Fibroblast of the aortic adventitia (primary cell): ENCODE measurements around the gene FER1L5. TPM values are rescaled to one million over a fixed set of nuclear protein-coding genes. Genes with fewer than 3 reads are reported as not detected.

Experiments used
- DNase-seq: peaks from one replicate; pipeline ENCODE4 v3.0.0-alpha.2; 2010; ENCODE audit warnings: low read depth
- H3K4me3 ChIP-seq: 2 replicates; pipeline ENCODE4 v1.5.1; 2011; ENCODE audit warnings: low read depth, mild to moderate bottlenecking, control low read depth, low read length, moderate library complexity
- CTCF ChIP-seq: IDR thresholded peaks from 2 replicates; pipeline ENCODE4 v1.5.1; 2011; ENCODE audit warnings: mild to moderate bottlenecking, low read length, control low read depth, inconsistent platforms; ENCODE audit not compliant: insufficient read depth
- total RNA-seq: library from RNA; depleted of rRNA; stranded (reverse); fragments of >200 nt; gene quantifications from 2 replicates; pipeline ENCODE4 v1.2.3, GENCODE V29; 2012; ENCODE audit warnings: low replicate concordance

FER1L5 gene
- total RNA-seq, 1 donor, result 0.18 TPM

- peak; percentile 11 for DNase-seq
- no peak overlapping the region for H3K4me3 ChIP-seq
- TF ChIP-seq CTCF, result no peak
Measured at GRCh38 chr2:96685577-96686459, 43.3 kb downstream of the FER1L5 start.

GRCh38 chr2:96687266-96687665 is 44.7 kb downstream of the FER1L5 start:
- TF ChIP-seq CTCF, result no peak
- no peak for DNase-seq
- H3K4me3 ChIP-seq, result no peak overlapping the region

- H3K4me3 ChIP-seq, result no peak overlapping the region
- DNase-seq, result no peak
- TF ChIP-seq CTCF, result no peak
Measured at GRCh38 chr2:96687711-96688640, 45.4 kb downstream of the FER1L5 start.

- TF ChIP-seq CTCF, result no peak
- no peak overlapping the region for H3K4me3 ChIP-seq
- DNase-seq, result no peak
Measured at GRCh38 chr2:96688649-96689430, 46.3 kb downstream of the FER1L5 start.

- no peak for TF ChIP-seq CTCF
- DNase-seq, result no peak
Measured at GRCh38 chr2:96689431-96689991, 46.9 kb downstream of the FER1L5 start.

More at GRCh38 chr2:96689431-96689991, 46.9 kb downstream of the FER1L5 start:
- no peak overlapping the region for H3K4me3 ChIP-seq
